ENCODE measurements around the gene RPS6KA5.

GRCh38 chr14:91088585-91089235 is 28.3 kb upstream of the RPS6KA5 start:
- no peak for TF ChIP-seq CTCF (IDR thresholded peaks at IDR 0.05; ENCODE audit: low read length)
- no peak for TF ChIP-seq EZH2phosphoT487 (IDR thresholded peaks at IDR 0.05; ENCODE audit: low read length)
- no peak for TF ChIP-seq EZH2 (optimal IDR thresholded peaks at IDR 0.05; ENCODE audit: low read depth, low read length)
